ENCODE results near the gene DPYD. TPM values are rescaled to one million over a fixed set of nuclear protein-coding genes. Genes with fewer than 3 reads are reported as not detected.

Gene DPYD
- polyA plus RNA-seq, 1 of the 3 experiments (the other 2 are of a cell fraction), result 23.0 TPM

GRCh38 chr1:97621955-97622354 lies 298.9 kb downstream of the DPYD start:
- ChIA-PET CTCF (no interaction called here), POLR2A (no interaction called here)
- Histone ChIP-seq H3K4me1 (ENCODE audit: control insufficient read depth in 1 of 2, insufficient read depth in 2 of 2, low read depth in 1 of 2, low read length in 1 of 2) (no peaks in the 10 kb centered on the region), H3K4me2 (no peak overlapping the region), H3K27me3 (ENCODE audit: insufficient read depth) (no peaks in the 10 kb centered on the region), H3K36me3 (replicated peaks in 1 of 2; ENCODE audit: control insufficient read depth in 1 of 2, insufficient read depth in 2 of 2, low read length in 1 of 2) (peaks cover 0 to 14% of the 10 kb centered on the region in 2 experiments), H3K9me3 (peaks cover 6% of the 10 kb centered on the region; the same call in 1 of the 2 replicates), H3F3A (replicated peaks; ENCODE audit: insufficient read depth) (peaks cover 2% of the 10 kb centered on the region), H3K27ac (ENCODE audit: low read depth in 2 of 2, low read length in 1 of 2) (no peak overlapping the region), H3K9me2 (no peaks in the 10 kb centered on the region), H3K9ac (no peak overlapping the region), H4K20me1 (ENCODE audit: insufficient read depth) (no peaks in the 10 kb centered on the region), H3K4me3 (ENCODE audit: low read depth in 2 of 2, low read length in 1 of 2) (no peak overlapping the region), H2AFZ (ENCODE audit: low read depth) (no peak overlapping the region), H3K79me2 (ENCODE audit: insufficient read depth) (0 out of 2 replicates have a peak, but pooled peaks cover 4% of the 10 kb centered on the region)
- TF ChIP-seq YY1 (IDR thresholded peaks at IDR 0.05; ENCODE audit: low read depth) (no peak), MXI1 (IDR thresholded peaks at IDR 0.05; ENCODE audit: low read depth, low read length) (no peak), SIN3A (IDR thresholded peaks at IDR 0.05; ENCODE audit: borderline replicate concordance, low read depth, low read length) (no peak), RAD21 (IDR thresholded peaks at IDR 0.05; ENCODE audit: low read length) (no peak), GABPA (IDR thresholded peaks at IDR 0.05; ENCODE audit: low read depth) (no peak), JUND (IDR thresholded peaks at IDR 0.05) (no peak), FOXM1 (IDR thresholded peaks at IDR 0.05; ENCODE audit: low read depth) (no peak), NRF1 (IDR thresholded peaks at IDR 0.05; ENCODE audit: low read depth, low read length) (no peak), ELF1 (IDR thresholded peaks at IDR 0.05) (no peak), ZBTB33 (IDR thresholded peaks at IDR 0.05; ENCODE audit: borderline replicate concordance, low read depth) (no peak), CHD2 (IDR thresholded peaks at IDR 0.05; ENCODE audit: low read length, partially characterized antibody) (no peak), USF2 (IDR thresholded peaks at IDR 0.05; ENCODE audit: borderline replicate concordance, low read depth, low read length) (no peak), GATA2 (CRISPR knock-in tag; IDR thresholded peaks at IDR 0.05) (no peak)
- no peak for DNase-seq
- WGBS (ENCODE audit: low lambda C conversion rate), result 71% methylated on average over 1 of the region's 1 CpG

GRCh38 chr1:97619706-97620105 lies 301.1 kb downstream of the DPYD start:
- Histone ChIP-seq H3K9me3 (peaks cover 6% of the 10 kb centered on the region; the same call in 1 of the 2 replicates), H2AFZ (ENCODE audit: low read depth) (no peak overlapping the region), H3K4me3 (ENCODE audit: low read depth in 2 of 2, low read length in 1 of 2) (no peak overlapping the region), H4K20me1 (ENCODE audit: insufficient read depth) (no peaks in the 10 kb centered on the region), H3K4me1 (ENCODE audit: control insufficient read depth in 1 of 2, insufficient read depth in 2 of 2, low read depth in 1 of 2, low read length in 1 of 2) (no peaks in the 10 kb centered on the region), H3F3A (replicated peaks; ENCODE audit: insufficient read depth) (no peaks in the 10 kb centered on the region), H3K27ac (ENCODE audit: low read depth in 2 of 2, low read length in 1 of 2) (no peak overlapping the region), H3K9ac (no peak overlapping the region), H3K9me2 (no peaks in the 10 kb centered on the region), H3K79me2 (ENCODE audit: insufficient read depth) (0 out of 2 replicates have a peak, but pooled peaks cover 4% of the 10 kb centered on the region), H3K4me2 (no peak overlapping the region), H3K36me3 (replicated peaks in 1 of 2; ENCODE audit: control insufficient read depth in 1 of 2, insufficient read depth in 2 of 2, low read length in 1 of 2) (peaks cover 0 to 9% of the 10 kb centered on the region in 2 experiments), H3K27me3 (ENCODE audit: insufficient read depth) (no peaks in the 10 kb centered on the region)
- ChIA-PET CTCF (no interaction called here), POLR2A (no interaction called here)
- DNase-seq, result no peak
- 98% methylated on average over 2 of the region's 2 CpGs for WGBS (ENCODE audit: low lambda C conversion rate)
- TF ChIP-seq SIN3A (IDR thresholded peaks at IDR 0.05; ENCODE audit: borderline replicate concordance, low read depth, low read length) (no peak), FOXJ3 (CRISPR knock-in tag; IDR thresholded peaks at IDR 0.05) (no peak), CTCF (IDR thresholded peaks at IDR 0.05) (no peak), GATA2 (CRISPR knock-in tag; IDR thresholded peaks at IDR 0.05) (no peak), JUND (IDR thresholded peaks at IDR 0.05) (no peak), EP300 (IDR thresholded peaks at IDR 0.05; ENCODE audit: borderline replicate concordance in 1 of 2, low read depth in 1 of 2, low read length in 1 of 2) (no peak), NRF1 (IDR thresholded peaks at IDR 0.05; ENCODE audit: low read depth, low read length) (no peak), ZBTB33 (IDR thresholded peaks at IDR 0.05; ENCODE audit: borderline replicate concordance, low read depth) (no peak), ELF1 (IDR thresholded peaks at IDR 0.05) (no peak), MXI1 (IDR thresholded peaks at IDR 0.05; ENCODE audit: low read depth, low read length) (no peak), RCOR1 (IDR thresholded peaks at IDR 0.05; ENCODE audit: low read length) (no peak), TEAD4 (IDR thresholded peaks at IDR 0.05; ENCODE audit: borderline replicate concordance, insufficient read depth) (no peak)
